Activated CD4-positive, alpha-beta T cell treated with anti-CD3 and anti-CD28 coated beads, Interleukin-2, amount 10 ng/mL, durations not matched to agents 7 days and 5 days (primary cell): ENCODE measurements around the gene TMEM184A. TPM values are rescaled to one million over a fixed set of nuclear protein-coding genes. Genes with fewer than 3 reads are reported as not detected.

Source experiments
- CTCF ChIA-PET: fragments of 350-600 bp; sonication (Branson Sonifier 250); formaldehyde crosslinking; loops from one replicate; lab custom pipeline; 2021; ENCODE audit warnings: antibody characterized with exemption; lab: Charles Lee
- POLR2A ChIA-PET: fragments of 350-600 bp; sonication (Branson Sonifier 250); formaldehyde crosslinking; loops from one replicate; lab custom pipeline; 2021; ENCODE audit warnings: antibody characterized with exemption; lab: Charles Lee
- DNase-seq: peaks from one replicate; pipeline ENCODE4 v3.0.0-alpha.2; 2020
- H3K27ac Mint-ChIP-seq: one replicate; pipeline ENCODE4 v1.8.0; 2021; ENCODE audit warnings: mild to moderate bottlenecking, moderate library complexity, mixed read lengths
- H3K27me3 Mint-ChIP-seq: one replicate; pipeline ENCODE4 v1.8.0; 2021; ENCODE audit warnings: mixed read lengths
- H3K36me3 Mint-ChIP-seq: one replicate; pipeline ENCODE4 v1.8.0; 2021; ENCODE audit warnings: low read depth, mixed read lengths
- H3K4me1 Mint-ChIP-seq: one replicate; pipeline ENCODE4 v1.8.0; 2021; ENCODE audit warnings: mixed read lengths
- H3K4me3 Mint-ChIP-seq: one replicate; pipeline ENCODE4 v1.8.0; 2021; ENCODE audit warnings: mild to moderate bottlenecking, moderate library complexity, mixed read lengths
- H3K9me3 Mint-ChIP-seq: one replicate; pipeline ENCODE4 v1.8.0; 2021; ENCODE audit warnings: mixed read lengths
- total RNA-seq, 2 experiments: library from RNA; stranded (reverse); gene quantifications; one replicate each; pipeline ENCODE4 v1.2.3, GENCODE V29; 2021

TMEM184A gene
- total RNA-seq, 2 experiments from 2014 or later: not detected

GRCh38 chr7:1511444-1512422, 44.3 kb downstream of the TMEM184A start:
- POLR2A ChIA-PET: no interaction called here
- Mint-ChIP-seq H3K36me3 (no peaks in the 10 kb centered on the region), H3K4me1 (peaks cover 51% of the 10 kb centered on the region), H3K4me3 (no peak overlapping the region), H3K27me3 (no peaks in the 10 kb centered on the region), H3K27ac (peak overlapping the region; percentile 57), H3K9me3 (no peaks in the 10 kb centered on the region)
- CTCF ChIA-PET: interaction anchor here (1.1 kb wide), 1 partner anchor 37 kb away, joined by 5 read pairs; no protein-coding TSS in a partner anchor
- no peak for DNase-seq

GRCh38 chr7:1510780-1511154, 45.2 kb downstream of the TMEM184A start:
- no peaks in the 10 kb centered on the region for H3K36me3 Mint-ChIP-seq
- no peaks in the 10 kb centered on the region for H3K9me3 Mint-ChIP-seq
- H3K27me3 Mint-ChIP-seq: no peaks in the 10 kb centered on the region
- ChIA-PET POLR2A (no interaction called here), CTCF (interaction anchor here (1.1 to 1.3 kb wide), 2 partner anchors 19 to 36 kb away, joined by 4 to 5 read pairs; no protein-coding TSS in a partner anchor)
- H3K4me3 Mint-ChIP-seq: no peak overlapping the region
- H3K27ac Mint-ChIP-seq: peak overlapping the region; percentile 13
- H3K4me1 Mint-ChIP-seq: peaks cover 59% of the 10 kb centered on the region
- DNase-seq: no peak

- ChIA-PET CTCF (interaction anchor here (0.9 to 1.3 kb wide), 2 partner anchors 20 to 66 kb away, joined by 4 to 5 read pairs; no protein-coding TSS in a partner anchor), POLR2A (no interaction called here)
- DNase-seq: no peak
- peaks cover 70% of the 10 kb centered on the region for H3K4me1 Mint-ChIP-seq
- no peaks in the 10 kb centered on the region for H3K9me3 Mint-ChIP-seq
- no peaks in the 10 kb centered on the region for H3K36me3 Mint-ChIP-seq
- peak overlapping the region; percentile 57 for H3K27ac Mint-ChIP-seq
- H3K27me3 Mint-ChIP-seq: no peaks in the 10 kb centered on the region
- no peak overlapping the region for H3K4me3 Mint-ChIP-seq
Observed at GRCh38 chr7:1509226-1509625, 46.8 kb downstream of the TMEM184A start.

GRCh38 chr7:1508277-1508758, 47.7 kb downstream of the TMEM184A start:
- no peaks in the 10 kb centered on the region for H3K36me3 Mint-ChIP-seq
- H3K9me3 Mint-ChIP-seq: no peaks in the 10 kb centered on the region
- H3K4me3 Mint-ChIP-seq: no peak overlapping the region
- peaks cover 69% of the 10 kb centered on the region for H3K4me1 Mint-ChIP-seq
- ChIA-PET POLR2A (no interaction called here), CTCF (interaction anchor here (0.7 to 1.2 kb wide), 3 partner anchors 20 to 95 kb away, joined by 3 to 5 read pairs (median 4); no protein-coding TSS in a partner anchor)
- DNase-seq: peak; percentile 31
- H3K27me3 Mint-ChIP-seq: no peaks in the 10 kb centered on the region
- H3K27ac Mint-ChIP-seq: peak overlapping the region; percentile 75

GRCh38 chr7:1505731-1506550, 50.1 kb downstream of the TMEM184A start:
- Mint-ChIP-seq H3K4me3 (peak overlapping the region; percentile 86), H3K36me3 (peaks cover 3% of the 10 kb centered on the region), H3K4me1 (peaks cover 66% of the 10 kb centered on the region), H3K27me3 (no peaks in the 10 kb centered on the region), H3K9me3 (no peaks in the 10 kb centered on the region), H3K27ac (peak overlapping the region; percentile 85)
- POLR2A ChIA-PET: no interaction called here
- DNase-seq: peak; percentile 27
- CTCF ChIA-PET: interaction anchor here (1.4 to 1.7 kb wide), 2 partner anchors 8 to 9 kb away, joined by 6 to 12 read pairs; no protein-coding TSS in a partner anchor

GRCh38 chr7:1503816-1504775, 51.9 kb downstream of the TMEM184A start, which contains the start of gene INTS1:
INTS1 (minus strand) TSS chr7:1504389; CDS start chr7:1503960, 429 bp downstream.
- Mint-ChIP-seq H3K4me1 (peaks cover 62% of the 10 kb centered on the region), H3K27ac (peak within 1 kb of the TSS; percentile 86), H3K9me3 (no peaks in the 10 kb centered on the region), H3K27me3 (no peaks in the 10 kb centered on the region), H3K4me3 (peak within 1 kb of the TSS; percentile 86), H3K36me3 (peaks cover 14% of the 10 kb centered on the region)
- POLR2A ChIA-PET: no interaction called here
- peak; percentile 92 for DNase-seq
- CTCF ChIA-PET: interaction anchor here (0.6 to 1.7 kb wide), 6 partner anchors 9 to 132 kb away, joined by 3 to 12 read pairs (median 4); partner anchors contain the start of gene TMEM184A

GRCh38 chr7:1503390-1503789, 52.6 kb downstream of the TMEM184A start:
- CTCF ChIA-PET: no interaction called here
- Mint-ChIP-seq H3K9me3 (no peaks in the 10 kb centered on the region), H3K4me3 (peak overlapping the region; percentile 86), H3K4me1 (peaks cover 59% of the 10 kb centered on the region), H3K27ac (peak overlapping the region; percentile 86), H3K36me3 (peaks cover 14% of the 10 kb centered on the region), H3K27me3 (no peaks in the 10 kb centered on the region)
- POLR2A ChIA-PET: no interaction called here
- no peak for DNase-seq

GRCh38 chr7:1502845-1503244, 53.2 kb downstream of the TMEM184A start:
- Mint-ChIP-seq H3K27me3 (no peaks in the 10 kb centered on the region), H3K4me1 (peaks cover 55% of the 10 kb centered on the region), H3K36me3 (peaks cover 14% of the 10 kb centered on the region), H3K4me3 (peak overlapping the region; percentile 86), H3K9me3 (no peaks in the 10 kb centered on the region), H3K27ac (peak overlapping the region; percentile 86)
- DNase-seq: no peak
- ChIA-PET CTCF (no interaction called here), POLR2A (no interaction called here)

GRCh38 chr7:1501487-1502270, 54.3 kb downstream of the TMEM184A start:
- ChIA-PET CTCF (interaction anchor here (0.8 kb wide), 1 partner anchor 12 kb away, joined by 4 read pairs; no protein-coding TSS in a partner anchor), POLR2A (no interaction called here)
- no peaks in the 10 kb centered on the region for H3K9me3 Mint-ChIP-seq

GRCh38 chr7:1500064-1500807, 55.8 kb downstream of the TMEM184A start:
- peaks cover 33% of the 10 kb centered on the region for H3K4me1 Mint-ChIP-seq
- peaks cover 20% of the 10 kb centered on the region for H3K36me3 Mint-ChIP-seq
- no peaks in the 10 kb centered on the region for H3K27me3 Mint-ChIP-seq
- H3K4me3 Mint-ChIP-seq: no peak overlapping the region
- DNase-seq: no peak
- ChIA-PET POLR2A (no interaction called here), CTCF (no interaction called here)
- no peak overlapping the region for H3K27ac Mint-ChIP-seq
- H3K9me3 Mint-ChIP-seq: no peaks in the 10 kb centered on the region

More at GRCh38 chr7:1501487-1502270, 54.3 kb downstream of the TMEM184A start:
- Mint-ChIP-seq H3K4me3 (peak overlapping the region; percentile 86), H3K36me3 (peaks cover 20% of the 10 kb centered on the region), H3K4me1 (peaks cover 44% of the 10 kb centered on the region), H3K27me3 (no peaks in the 10 kb centered on the region), H3K27ac (no peak overlapping the region)
- DNase-seq: no peak
